Endothelial cell of umbilical vein (primary cell): Measurements from ENCODE around the gene DYRK1A. TPM values are rescaled to one million over a fixed set of nuclear protein-coding genes. Genes with fewer than 3 reads are reported as not detected.

Experiments
- BruUV-seq: library from RNA; stranded (reverse); fragments of 400-500 nt; replicated peaks from 2 replicates; lab custom pipeline; 2021; lab: Mats Ljungman, UMichigan
- CTCF ChIA-PET: fragments of 300-600, 350-600 bp; sonication (Branson Sonifier 250); formaldehyde crosslinking; loops from one replicate; lab custom pipeline; 2021; ENCODE audit warnings: antibody characterized with exemption, inconsistent platforms; lab: Charles Lee
- POLR2A ChIA-PET: fragments of 300-600, 350-600 bp; sonication (Branson Sonifier 250); formaldehyde crosslinking; loops from one replicate; lab custom pipeline; 2021; ENCODE audit warnings: antibody characterized with exemption, inconsistent platforms; lab: Charles Lee
- DNase-seq: peaks from one replicate; pipeline ENCODE4 v3.0.0-alpha.2; 2011; ENCODE audit warnings: low read depth, low spot score
- FAIRE-seq: peaks from 2 replicates; lab custom pipeline; 2011; peaks lifted over from hg19 to GRCh38; lab: Jason Lieb, UNC
- H2AFZ ChIP-seq: 2 replicates; pipeline ENCODE4 v1.6.0; 2012; ENCODE audit warnings: low read depth, low read length, control low read depth, inconsistent platforms
- H3K27ac ChIP-seq: 2 replicates; pipeline ENCODE4 v1.5.1; 2011; ENCODE audit warnings: low read depth, mild to moderate bottlenecking, control low read depth, low read length, moderate library complexity; ENCODE audit not compliant: insufficient read depth
- H3K27me3 ChIP-seq, 2 experiments: 2 replicates each; pipeline versions ENCODE4 v1.6.0 to v1.6.1; 2011; ENCODE audit warnings: low read length in 2 of 2, mixed read lengths in 1 of 2; ENCODE audit not compliant: control insufficient read depth in 2 of 2, insufficient read depth in 2 of 2
- H3K36me3 ChIP-seq, 2 experiments: 2 replicates in 1 of 2; 3 replicates in 1 of 2; pipeline ENCODE4 v1.5.1; 2011; ENCODE audit warnings: low read length in 2 of 2, mild to moderate bottlenecking in 1 of 2, moderate library complexity in 1 of 2; ENCODE audit not compliant: control insufficient read depth in 2 of 2, insufficient read depth in 2 of 2; ENCODE audit errors: extremely low read depth in 1 of 2
- H3K4me1 ChIP-seq: 3 replicates; pipeline ENCODE4 v1.5.1; 2011; ENCODE audit warnings: mild to moderate bottlenecking, low read length; ENCODE audit not compliant: control insufficient read depth, insufficient read depth; ENCODE audit errors: extremely low read depth
- H3K4me2 ChIP-seq: 2 replicates; pipeline ENCODE4 v1.6.1; 2011; ENCODE audit warnings: low read length, control low read depth, mixed read lengths; ENCODE audit not compliant: insufficient read depth
- H3K4me3 ChIP-seq, 3 experiments: fragments of 200-600 bp in 1 of 3; sonication (generic), shearing (Covaris generic) in 1 of 3; replicated peaks in 1 of 3; 2 replicates each; pipeline ENCODE4 v1.5.1; 2011 to 2016; ENCODE audit warnings: control low read depth in 3 of 3, low read length in 3 of 3, mild to moderate bottlenecking in 2 of 3, inconsistent platforms in 1 of 3, low read depth in 1 of 3, moderate library complexity in 1 of 3; ENCODE audit not compliant: insufficient read depth in 1 of 3
- H3K79me2 ChIP-seq: 2 replicates; pipeline ENCODE4 v1.6.0; 2012; ENCODE audit warnings: low read length, inconsistent platforms; ENCODE audit not compliant: control insufficient read depth, insufficient read depth
- H3K9ac ChIP-seq: replicated peaks from 2 replicates; pipeline ENCODE3; 2011; ENCODE audit warnings: low read length, control low read depth; ENCODE audit not compliant: insufficient read depth; ENCODE audit errors: extremely low read depth
- H3K9me1 ChIP-seq: replicated peaks from 3 replicates; pipeline ENCODE4 v1.6.0; 2011; ENCODE audit warnings: mild to moderate bottlenecking, low read length; ENCODE audit not compliant: control insufficient read depth, insufficient read depth; ENCODE audit errors: extremely low read depth
- H3K9me3 ChIP-seq: replicated peaks from 2 replicates; pipeline ENCODE4 v1.5.1; 2012; ENCODE audit warnings: low read length, inconsistent platforms; ENCODE audit not compliant: control insufficient read depth, insufficient read depth
- H4K20me1 ChIP-seq: replicated peaks from 2 replicates; pipeline ENCODE3; 2011; ENCODE audit warnings: mild to moderate bottlenecking, low read length; ENCODE audit not compliant: control insufficient read depth, insufficient read depth; ENCODE audit errors: extremely low read depth
- EZH2 ChIP-seq: IDR thresholded peaks from 2 replicates; pipeline ENCODE4 v1.6.1; 2012; ENCODE audit warnings: borderline replicate concordance, low read depth, mild to moderate bottlenecking, moderate library complexity, low read length, inconsistent platforms; ENCODE audit not compliant: severe bottlenecking
- FOS ChIP-seq: IDR thresholded peaks from 2 replicates; pipeline ENCODE4 v1.6.1; 2011; ENCODE audit warnings: mild to moderate bottlenecking, low read length, moderate library complexity, borderline replicate concordance; ENCODE audit not compliant: insufficient read depth
- GATA2 ChIP-seq: IDR thresholded peaks from 2 replicates; pipeline ENCODE4 v1.7.0; 2011; ENCODE audit warnings: low read depth, mild to moderate bottlenecking, moderate library complexity, mixed read lengths, low read length; ENCODE audit not compliant: insufficient read length, insufficient read depth
- JUN ChIP-seq: IDR thresholded peaks from 2 replicates; pipeline ENCODE4 v1.6.1; 2011; ENCODE audit warnings: borderline replicate concordance, low read depth; ENCODE audit not compliant: insufficient read length, insufficient read depth
- MAX ChIP-seq: IDR thresholded peaks from 2 replicates; pipeline ENCODE4 v1.6.1; 2011; ENCODE audit not compliant: insufficient read depth, insufficient read length
- MYC ChIP-seq: IDR thresholded peaks from one replicate; pipeline ENCODE4 v1.6.1; 2011; ENCODE audit warnings: mild to moderate bottlenecking, low read depth, low read length
- POLR2A ChIP-seq: IDR thresholded peaks from 2 replicates; pipeline ENCODE4 v1.6.1; 2012; ENCODE audit warnings: low read depth, mild to moderate bottlenecking, control low read depth, low read length
- POLR2AphosphoS5 ChIP-seq: IDR thresholded peaks from 2 replicates; pipeline ENCODE4 v1.6.1; 2012; ENCODE audit warnings: low read depth, mild to moderate bottlenecking, control low read depth, low read length, moderate library complexity; ENCODE audit not compliant: insufficient read depth
- dilution Hi-C: fragments of 300-500 bp; cut with MboI; formaldehyde crosslinking; loops from one replicate; pipeline ENCODE4 v1.15.0; 2019; ENCODE audit warnings: low sequenced_read_pairs; ENCODE audit not compliant: extremely low pct_ligation_motif_present
- intact Hi-C: fragments of 100-400 bp; cut with micrococcal nuclease; formaldehyde crosslinking; loops from one replicate; pipeline ENCODE4 v1.10.0; 2022
- polyA plus RNA-seq, 4 experiments: library from polyadenylated mRNA; depleted of rRNA in 3 of 4; stranded (reverse) in 3 of 4; unstranded in 1 of 4; fragments of >200 nt; gene quantifications; 2 replicates each; pipeline versions ENCODE4 v1.2.1 to v1.2.3, GENCODE V29; 2011 to 2012; ENCODE audit warnings: missing spikeins in 1 of 4
- total RNA-seq: library from RNA; stranded (reverse); gene quantifications from 2 replicates; pipeline ENCODE4 v1.2.3, GENCODE V29; 2021
- TF ChIP-seq, protein P1 (sequence below), 2 donors: IDR thresholded peaks; 1 replicate in 1 of 2; 2 replicates in 1 of 2; pipeline ENCODE4 v1.5.1; 2011; ENCODE audit warnings: low read length in 2 of 2, mild to moderate bottlenecking in 2 of 2, moderate library complexity in 2 of 2, control low read depth in 1 of 2, inconsistent platforms in 1 of 2, low read depth in 1 of 2; ENCODE audit not compliant: insufficient read depth in 1 of 2; ENCODE audit errors: extremely low read depth in 1 of 2

Gene DYRK1A
- total and polyA plus RNA-seq, 2 donors (not counting 3 experiments of a cell fraction or from before 2014, with no cell fraction given) = 51.8 to 53.7 TPM

DNA sequence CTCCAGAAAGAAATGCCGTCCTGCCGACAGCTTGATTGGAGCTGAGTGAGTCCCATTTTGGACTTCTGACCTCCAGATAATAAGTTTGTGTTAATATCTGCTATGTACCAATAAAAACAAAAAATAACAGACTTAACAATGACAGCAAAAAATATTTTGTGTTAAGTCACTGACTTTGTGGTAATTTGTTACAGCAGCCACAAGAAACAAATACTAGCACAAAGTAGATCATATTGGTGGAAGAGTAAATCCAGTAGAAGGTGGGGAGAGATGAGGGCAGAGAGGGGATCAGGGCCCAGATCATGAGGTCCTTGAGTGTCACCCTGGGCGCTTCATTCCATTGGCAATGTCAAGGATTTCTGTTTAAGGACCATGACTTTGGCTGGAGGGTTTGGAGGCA is 168.6 kb downstream of the DYRK1A start:
- FAIRE-seq = no peak
- BruUV-seq = no TSS peak

GRCh38 chr21:37535672-37536071 is 169.1 kb downstream of the DYRK1A start:
- intact Hi-C loops = no loop called here
- H3K27me3 ChIP-seq = peaks cover 6 to 15% of the 10 kb centered on the region in 2 experiments
- H3K27ac ChIP-seq = no peak overlapping the region
- POLR2A ChIA-PET = no interaction called here
- H4K20me1 ChIP-seq = no peaks in the 10 kb centered on the region
- no peak for FAIRE-seq
- H3K36me3 ChIP-seq = no peaks in the 10 kb centered on the region
- no peak for TF ChIP-seq JUN
- no peak for TF ChIP-seq MYC
- TF ChIP-seq EZH2 = no peak
- no peak for TF ChIP-seq POLR2A
- TF ChIP-seq MAX = no peak
- TF ChIP-seq, protein P1, sequence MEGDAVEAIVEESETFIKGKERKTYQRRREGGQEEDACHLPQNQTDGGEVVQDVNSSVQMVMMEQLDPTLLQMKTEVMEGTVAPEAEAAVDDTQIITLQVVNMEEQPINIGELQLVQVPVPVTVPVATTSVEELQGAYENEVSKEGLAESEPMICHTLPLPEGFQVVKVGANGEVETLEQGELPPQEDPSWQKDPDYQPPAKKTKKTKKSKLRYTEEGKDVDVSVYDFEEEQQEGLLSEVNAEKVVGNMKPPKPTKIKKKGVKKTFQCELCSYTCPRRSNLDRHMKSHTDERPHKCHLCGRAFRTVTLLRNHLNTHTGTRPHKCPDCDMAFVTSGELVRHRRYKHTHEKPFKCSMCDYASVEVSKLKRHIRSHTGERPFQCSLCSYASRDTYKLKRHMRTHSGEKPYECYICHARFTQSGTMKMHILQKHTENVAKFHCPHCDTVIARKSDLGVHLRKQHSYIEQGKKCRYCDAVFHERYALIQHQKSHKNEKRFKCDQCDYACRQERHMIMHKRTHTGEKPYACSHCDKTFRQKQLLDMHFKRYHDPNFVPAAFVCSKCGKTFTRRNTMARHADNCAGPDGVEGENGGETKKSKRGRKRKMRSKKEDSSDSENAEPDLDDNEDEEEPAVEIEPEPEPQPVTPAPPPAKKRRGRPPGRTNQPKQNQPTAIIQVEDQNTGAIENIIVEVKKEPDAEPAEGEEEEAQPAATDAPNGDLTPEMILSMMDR (IDR thresholded peaks at IDR 0.05; ENCODE audit: extremely low read depth in 1 of 2, insufficient read depth in 1 of 2, low read depth in 1 of 2, low read length in 2 of 2) = no peak
- TF ChIP-seq FOS = no peak
- no peak for TF ChIP-seq GATA2
- no peak for TF ChIP-seq POLR2AphosphoS5
- H3K4me3 ChIP-seq = no peak overlapping the region
- no peaks in the 10 kb centered on the region for H3K9me1 ChIP-seq
- no peaks in the 10 kb centered on the region for H3K79me2 ChIP-seq
- no peak for DNase-seq
- BruUV-seq = no TSS peak
- no peak overlapping the region for H2AFZ ChIP-seq
- H3K9ac ChIP-seq = no peak overlapping the region
- CTCF ChIA-PET = interaction anchor here (0.7 kb wide), 1 partner anchor 17 kb away, joined by 4 read pairs; no protein-coding TSS in a partner anchor
- no peaks in the 10 kb centered on the region for H3K4me1 ChIP-seq
- H3K9me3 ChIP-seq = no peaks in the 10 kb centered on the region
- no peak overlapping the region for H3K4me2 ChIP-seq
- dilution Hi-C loops = no loop called here

More for the DNA sequence above, 168.6 kb downstream of the DYRK1A start:
- no peak overlapping the region for H2AFZ ChIP-seq
- no peaks in the 10 kb centered on the region for H3K4me1 ChIP-seq
- TF ChIP-seq POLR2A (no peak), JUN (no peak), POLR2AphosphoS5 (no peak), EZH2 (no peak), MAX (no peak), GATA2 (no peak), FOS (no peak)
- no peak overlapping the region for H3K9ac ChIP-seq
- no peaks in the 10 kb centered on the region for H4K20me1 ChIP-seq
- H3K4me3 ChIP-seq = no peak overlapping the region
- no peaks in the 10 kb centered on the region for H3K9me3 ChIP-seq
- DNase-seq = no peak
- H3K9me1 ChIP-seq = no peaks in the 10 kb centered on the region
- ChIA-PET POLR2A (no interaction called here), CTCF (no interaction called here)
- dilution Hi-C loops = no loop called here
- intact Hi-C loops = no loop called here
- H3K36me3 ChIP-seq = no peaks in the 10 kb centered on the region
- H3K4me2 ChIP-seq = no peak overlapping the region
- peaks cover 8 to 15% of the 10 kb centered on the region in 2 experiments for H3K27me3 ChIP-seq
- no peaks in the 10 kb centered on the region for H3K79me2 ChIP-seq
- no peak overlapping the region for H3K27ac ChIP-seq
